Spleen (tissue), 11 donors: ENCODE measurements around the gene CUL9. TPM values are rescaled to one million over a fixed set of nuclear protein-coding genes. Genes with fewer than 3 reads are reported as not detected.

Experiments
- DNase-seq: peaks from one replicate; pipeline ENCODE4 v3.0.0-alpha.2; 2020
- H3K27ac ChIP-seq, 8 donors: fragments of 200-600 bp; sonication (generic) in 7 of 8; 1 replicate in 4 of 8; 2 replicates in 4 of 8; pipeline versions ENCODE4 v1.5.0 to v1.8.0; 2016 to 2021; ENCODE audit warnings: inconsistent platforms in 4 of 8, mild to moderate bottlenecking in 4 of 8, moderate library complexity in 1 of 8
- H3K27me3 ChIP-seq, 7 donors: fragments of 200-600 bp; sonication (generic) in 6 of 7; replicated peaks in 1 of 7; 1 replicate in 4 of 7; 2 replicates in 3 of 7; pipeline versions ENCODE4 v1.5.0 to v1.8.0; 2016 to 2021; ENCODE audit warnings: inconsistent platforms in 3 of 7, mild to moderate bottlenecking in 1 of 7
- H3K36me3 ChIP-seq, 6 donors: fragments of 200-600 bp; sonication (generic) in 5 of 6; 1 replicate in 4 of 6; 2 replicates in 2 of 6; pipeline versions ENCODE4 v1.5.0 to v1.8.0; 2016 to 2021; ENCODE audit warnings: inconsistent platforms in 2 of 6
- H3K4me1 ChIP-seq, 6 donors: fragments of 200-600 bp; sonication (generic) in 5 of 6; 1 replicate in 3 of 6; 2 replicates in 3 of 6; pipeline versions ENCODE4 v1.5.0 to v1.8.0; 2016 to 2021; ENCODE audit warnings: inconsistent platforms in 3 of 6
- H3K4me3 ChIP-seq, 8 donors: fragments of 200-600 bp; sonication (generic) in 7 of 8; 1 replicate in 4 of 8; 2 replicates in 4 of 8; pipeline versions ENCODE4 v1.5.0 to v1.8.0; 2016 to 2021; ENCODE audit warnings: inconsistent platforms in 4 of 8, mild to moderate bottlenecking in 4 of 8, moderate library complexity in 2 of 8
- H3K9me3 ChIP-seq, 8 donors: fragments of 200-600 bp; sonication (generic) in 7 of 8; 1 replicate in 4 of 8; 2 replicates in 4 of 8; pipeline versions ENCODE4 v1.5.0 to v1.8.0; 2016 to 2021; ENCODE audit warnings: inconsistent platforms in 4 of 8
- POLR2A ChIP-seq, 3 donors: fragments of 450-650 bp; IDR thresholded peaks; one replicate each; pipeline ENCODE4 v1.5.1; 2017; ENCODE audit warnings: antibody characterized with exemption in 3 of 3, mild to moderate bottlenecking in 1 of 3
- POLR2AphosphoS5 ChIP-seq, 3 donors: sonication (generic); formaldehyde crosslinking; IDR thresholded peaks; one replicate each; pipeline ENCODE4 v1.5.1; 2017; ENCODE audit warnings: antibody characterized with exemption in 3 of 3
- WGBS, 5 donors: extraction: QIAGEN DNeasy Blood & Tissue Kit in 3 of 5; methylation state at CpG; one replicate each; pipeline versions ENCODE4 v1.1.5 to v1.1.7; 2013 to 2018; 5-methylcytosine and 5-hydroxymethylcytosine counted together
- intact Hi-C: fragments of 100-400 bp; cut with DNase I; formaldehyde crosslinking; loops from one replicate; pipeline ENCODE4 v1.15.0; 2023; ENCODE audit warnings: low total_unique reads
- polyA plus RNA-seq, 3 donors: library from polyadenylated mRNA; stranded (reverse); fragments of 200-250 nt; gene quantifications; one replicate each; pipeline ENCODE4 v1.2.1, GENCODE V29; 2013
- total RNA-seq, 7 donors: library from RNA; depleted of rRNA in 3 of 7; stranded (reverse); fragments of >200 nt in 3 of 7; fragmentation: NEBNext Ultra II Directional in 4 of 7; extraction: Animal tissue kit (Norgen Biotek cat#: 25700) in 4 of 7; gene quantifications; one replicate each; pipeline versions ENCODE4 v1.1.0 to v1.2.1, GENCODE V29; 2016 to 2021
- TF ChIP-seq, protein P1 (sequence below), 11 experiments: fragments of 200-600 bp in 7 of 11; fragments of 450-650 bp in 4 of 11; sonication (generic) in 4 of 11; IDR thresholded peaks in 8 of 11; conservative IDR thresholded peaks in 3 of 11; 1 replicate in 7 of 11; 2 replicates in 4 of 11; pipeline versions ENCODE4 v1.4.0 to v1.8.0; 2016 to 2021; ENCODE audit warnings: antibody characterized with exemption in 11 of 11, inconsistent platforms in 4 of 11, mild to moderate bottlenecking in 1 of 11
- donor health status: healthy with polysubstance abuse.
- donor health status: DM: no; HTN: no; CAD: no; lungs with moderate emphysema.
- donor health status: DM: no; HTN: no; CAD: no.
- donor health status: Bipolar disorder and iron deficiency.
- donor health status: healthy.
- donor health status: DM: no; HTN: no; CAD: no.
- donor health status: DM: yes; HTN: yes; CAD: no.

CUL9 gene
- total and polyA plus RNA-seq, 10 donors: 50.4 to 145 (median 69.1) TPM

DNA sequence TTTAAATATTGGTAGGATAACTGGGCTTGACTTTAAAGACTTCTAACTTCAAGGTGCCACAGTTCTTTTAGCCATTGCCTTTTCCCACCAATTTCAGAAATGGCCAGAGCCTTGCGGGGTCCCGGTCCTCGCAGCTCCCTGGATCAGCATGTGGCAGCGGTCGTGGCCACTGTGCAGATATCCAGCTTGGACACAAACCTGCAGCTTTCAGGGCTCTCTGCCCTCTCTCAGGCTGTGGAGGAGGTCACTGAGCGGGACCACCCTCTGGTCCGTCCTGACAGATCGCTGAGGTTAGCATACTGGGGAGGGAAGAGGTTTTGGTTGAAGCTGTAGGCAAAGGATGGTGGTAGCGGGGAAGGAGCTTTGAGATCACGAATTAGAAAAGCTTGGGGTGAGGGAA is 6.4 kb downstream of the CUL9 start:
- H3K4me1 ChIP-seq: peaks cover 7 to 34% (median 17%) of the 10 kb centered on the region in 6 donors
- H3K27ac ChIP-seq: no peak overlapping the region
- no peaks in the 10 kb centered on the region for H3K27me3 ChIP-seq
- no peak overlapping the region for H3K4me3 ChIP-seq
- 94 to 98% (median 95%) methylated on average over 10 of the region's 10 CpGs for WGBS, 5 donors
- DNase-seq: peak; percentile 55
- TF ChIP-seq, protein P1, sequence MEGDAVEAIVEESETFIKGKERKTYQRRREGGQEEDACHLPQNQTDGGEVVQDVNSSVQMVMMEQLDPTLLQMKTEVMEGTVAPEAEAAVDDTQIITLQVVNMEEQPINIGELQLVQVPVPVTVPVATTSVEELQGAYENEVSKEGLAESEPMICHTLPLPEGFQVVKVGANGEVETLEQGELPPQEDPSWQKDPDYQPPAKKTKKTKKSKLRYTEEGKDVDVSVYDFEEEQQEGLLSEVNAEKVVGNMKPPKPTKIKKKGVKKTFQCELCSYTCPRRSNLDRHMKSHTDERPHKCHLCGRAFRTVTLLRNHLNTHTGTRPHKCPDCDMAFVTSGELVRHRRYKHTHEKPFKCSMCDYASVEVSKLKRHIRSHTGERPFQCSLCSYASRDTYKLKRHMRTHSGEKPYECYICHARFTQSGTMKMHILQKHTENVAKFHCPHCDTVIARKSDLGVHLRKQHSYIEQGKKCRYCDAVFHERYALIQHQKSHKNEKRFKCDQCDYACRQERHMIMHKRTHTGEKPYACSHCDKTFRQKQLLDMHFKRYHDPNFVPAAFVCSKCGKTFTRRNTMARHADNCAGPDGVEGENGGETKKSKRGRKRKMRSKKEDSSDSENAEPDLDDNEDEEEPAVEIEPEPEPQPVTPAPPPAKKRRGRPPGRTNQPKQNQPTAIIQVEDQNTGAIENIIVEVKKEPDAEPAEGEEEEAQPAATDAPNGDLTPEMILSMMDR (IDR thresholded peaks at IDR 0.05 in 8 of 11, conservative IDR thresholded peaks at IDR 0.05 in 3 of 11): no peak
- TF ChIP-seq POLR2AphosphoS5 (IDR thresholded peaks at IDR 0.05): no peak
- TF ChIP-seq POLR2A (IDR thresholded peaks at IDR 0.05): no peak
- no peaks in the 10 kb centered on the region for H3K9me3 ChIP-seq
- peaks cover 0 to 92% (median 60%) of the 10 kb centered on the region in 6 donors for H3K36me3 ChIP-seq
- intact Hi-C loops: no loop called here

DNA sequence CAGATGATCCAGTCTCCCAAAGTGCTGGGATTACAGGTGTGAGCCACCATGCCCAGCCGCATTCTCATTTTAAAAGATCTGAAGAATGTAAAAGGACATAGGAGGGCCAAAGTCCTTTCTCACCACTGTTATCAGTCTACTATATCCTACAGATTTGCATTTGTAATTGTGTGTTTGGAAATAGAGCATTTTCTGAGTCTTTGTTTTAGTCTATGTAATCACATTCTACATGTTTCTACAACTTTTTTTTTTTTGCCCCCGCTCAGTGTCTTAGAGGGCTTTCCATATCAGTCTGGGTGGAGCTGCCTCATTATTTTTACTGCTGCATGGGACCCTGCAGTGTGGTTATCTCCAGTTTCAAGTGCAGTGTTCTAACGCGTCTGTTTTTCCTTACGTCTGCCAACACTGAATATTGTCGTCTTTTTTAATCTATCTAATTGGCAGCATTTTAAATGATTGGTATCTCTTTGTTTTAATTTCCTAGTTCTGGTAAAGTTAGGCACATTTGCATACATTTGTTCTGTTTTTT is 7.8 kb downstream of the CUL9 start:
- H3K36me3 ChIP-seq: peaks cover 0 to 99% (median 69%) of the 10 kb centered on the region in 6 donors
- H3K27ac ChIP-seq: no peak overlapping the region
- DNase-seq: no peak
- no peaks in the 10 kb centered on the region for H3K9me3 ChIP-seq
- H3K4me1 ChIP-seq: peaks cover 0 to 20% (median 5%) of the 10 kb centered on the region in 6 donors
- intact Hi-C loops: no loop called here
- no peak overlapping the region for H3K4me3 ChIP-seq
- no peak for TF ChIP-seq POLR2AphosphoS5 (IDR thresholded peaks at IDR 0.05)
- no peak for TF ChIP-seq POLR2A (IDR thresholded peaks at IDR 0.05)
- TF ChIP-seq, protein P1 (IDR thresholded peaks at IDR 0.05 in 8 of 11, conservative IDR thresholded peaks at IDR 0.05 in 3 of 11): no peak
- WGBS, 5 donors: 89 to 95% (median 93%) methylated on average over 6 of the region's 6 CpGs
- H3K27me3 ChIP-seq: no peaks in the 10 kb centered on the region

DNA sequence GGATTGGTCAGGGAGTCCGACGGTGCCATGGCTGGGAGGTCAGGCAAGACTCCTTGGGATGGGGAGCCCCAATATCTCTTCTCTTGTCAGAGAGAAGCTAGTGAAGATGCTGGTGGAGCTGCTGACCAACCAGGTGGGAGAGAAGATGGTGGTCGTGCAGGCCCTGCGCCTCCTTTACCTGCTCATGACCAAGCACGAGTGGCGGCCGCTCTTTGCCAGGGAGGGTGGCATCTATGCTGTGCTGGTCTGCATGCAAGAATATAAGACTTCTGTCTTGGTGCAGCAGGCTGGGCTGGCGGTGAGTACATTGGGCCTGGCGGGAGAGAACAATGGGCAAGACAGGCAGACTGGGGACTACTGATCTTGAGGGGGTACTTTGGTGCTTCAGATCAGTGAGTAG is 10.9 kb downstream of the CUL9 start:
- TF ChIP-seq POLR2AphosphoS5 (IDR thresholded peaks at IDR 0.05): no peak
- TF ChIP-seq POLR2A (IDR thresholded peaks at IDR 0.05): no peak
- TF ChIP-seq, protein P1 (IDR thresholded peaks at IDR 0.05 in 8 of 11, conservative IDR thresholded peaks at IDR 0.05 in 3 of 11): no peak
- H3K27me3 ChIP-seq: no peaks in the 10 kb centered on the region
- peak; percentile 51 for DNase-seq
- WGBS, 5 donors: 96 to 98% (median 97%) methylated on average over 9 of the region's 9 CpGs
- peaks cover 0 to 4% (median 0%) of the 10 kb centered on the region in 6 donors for H3K4me1 ChIP-seq
- H3K4me3 ChIP-seq: no peak overlapping the region
- intact Hi-C loops: no loop called here
- H3K36me3 ChIP-seq: peaks cover 0 to 99% (median 70%) of the 10 kb centered on the region in 6 donors
- H3K9me3 ChIP-seq: no peaks in the 10 kb centered on the region
- no peak overlapping the region for H3K27ac ChIP-seq

DNA sequence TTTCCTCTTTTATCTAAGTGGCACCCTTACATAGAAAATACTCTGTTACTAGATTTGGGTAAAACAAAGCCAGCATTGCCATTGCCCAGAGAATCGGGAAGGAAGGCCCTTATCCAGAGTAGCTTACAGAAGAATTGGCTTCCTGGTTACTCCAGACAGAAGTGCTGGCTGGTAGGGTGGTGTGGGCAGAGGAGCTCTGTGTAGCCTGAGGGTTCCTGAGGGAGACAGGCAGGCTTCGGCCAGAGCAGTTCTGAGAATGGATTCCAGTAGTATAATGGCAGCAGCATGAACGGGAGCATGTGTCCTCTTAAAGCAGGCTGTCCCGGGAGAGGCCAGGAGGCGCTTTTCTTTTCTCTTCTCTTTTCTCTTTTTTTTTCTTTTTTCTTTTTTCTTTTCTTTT is 11.9 kb downstream of the CUL9 start:
- H3K27ac ChIP-seq: no peak overlapping the region
- no peak for DNase-seq
- 90 to 97% (median 95%) methylated on average over 5 of the region's 5 CpGs for WGBS, 5 donors
- intact Hi-C loops: no loop called here
- no peak overlapping the region for H3K4me3 ChIP-seq
- no peak for TF ChIP-seq POLR2A (IDR thresholded peaks at IDR 0.05)
- TF ChIP-seq, protein P1 (IDR thresholded peaks at IDR 0.05 in 8 of 11, conservative IDR thresholded peaks at IDR 0.05 in 3 of 11): no peak
- no peak for TF ChIP-seq POLR2AphosphoS5 (IDR thresholded peaks at IDR 0.05)
- no peaks in the 10 kb centered on the region for H3K9me3 ChIP-seq
- no peaks in the 10 kb centered on the region for H3K27me3 ChIP-seq
- H3K4me1 ChIP-seq: peaks cover 0 to 4% (median 0%) of the 10 kb centered on the region in 6 donors
- peaks cover 0 to 99% (median 69%) of the 10 kb centered on the region in 6 donors for H3K36me3 ChIP-seq
